Posterior cingulate gyrus (tissue), 11 donors: Measurements from ENCODE around the gene GPR153.

Experiments used
- DNase-seq, 10 donors: peaks; one replicate each; pipeline versions ENCODE4 v3.0.0 to v3.0.0-alpha.2; 2020 to 2021; ENCODE audit warnings: mixed read lengths in 3 of 10
- intact Hi-C: fragments of 100-400 bp; cut with DNase I; formaldehyde crosslinking; loops from one replicate; pipeline ENCODE4 v1.15.1; 2023

Gene GPR153

DNA sequence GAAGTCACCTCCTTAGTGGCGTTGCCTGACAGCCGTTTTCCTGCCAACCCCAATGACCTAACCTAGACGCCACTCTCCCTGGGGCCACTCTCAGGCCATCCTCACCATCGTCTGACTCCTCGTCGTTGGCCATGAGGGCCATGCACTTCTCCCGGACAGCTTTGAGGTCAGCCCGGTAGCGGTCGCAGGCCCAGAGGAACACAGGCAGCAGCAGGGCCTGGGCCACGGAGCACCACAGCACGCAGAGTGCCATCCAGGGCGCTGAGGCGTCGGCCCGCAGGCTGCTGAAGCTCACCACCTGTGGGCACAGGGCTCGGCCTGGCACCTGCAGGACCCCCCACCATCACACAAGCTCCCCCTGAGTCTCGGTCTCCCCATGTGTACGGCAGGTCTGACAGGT lies 9.7 kb downstream of the GPR153 start:
- peak in 2 of 10 donors; percentile 39 to 62 for DNase-seq
- intact Hi-C loops, result no loop called here

DNA sequence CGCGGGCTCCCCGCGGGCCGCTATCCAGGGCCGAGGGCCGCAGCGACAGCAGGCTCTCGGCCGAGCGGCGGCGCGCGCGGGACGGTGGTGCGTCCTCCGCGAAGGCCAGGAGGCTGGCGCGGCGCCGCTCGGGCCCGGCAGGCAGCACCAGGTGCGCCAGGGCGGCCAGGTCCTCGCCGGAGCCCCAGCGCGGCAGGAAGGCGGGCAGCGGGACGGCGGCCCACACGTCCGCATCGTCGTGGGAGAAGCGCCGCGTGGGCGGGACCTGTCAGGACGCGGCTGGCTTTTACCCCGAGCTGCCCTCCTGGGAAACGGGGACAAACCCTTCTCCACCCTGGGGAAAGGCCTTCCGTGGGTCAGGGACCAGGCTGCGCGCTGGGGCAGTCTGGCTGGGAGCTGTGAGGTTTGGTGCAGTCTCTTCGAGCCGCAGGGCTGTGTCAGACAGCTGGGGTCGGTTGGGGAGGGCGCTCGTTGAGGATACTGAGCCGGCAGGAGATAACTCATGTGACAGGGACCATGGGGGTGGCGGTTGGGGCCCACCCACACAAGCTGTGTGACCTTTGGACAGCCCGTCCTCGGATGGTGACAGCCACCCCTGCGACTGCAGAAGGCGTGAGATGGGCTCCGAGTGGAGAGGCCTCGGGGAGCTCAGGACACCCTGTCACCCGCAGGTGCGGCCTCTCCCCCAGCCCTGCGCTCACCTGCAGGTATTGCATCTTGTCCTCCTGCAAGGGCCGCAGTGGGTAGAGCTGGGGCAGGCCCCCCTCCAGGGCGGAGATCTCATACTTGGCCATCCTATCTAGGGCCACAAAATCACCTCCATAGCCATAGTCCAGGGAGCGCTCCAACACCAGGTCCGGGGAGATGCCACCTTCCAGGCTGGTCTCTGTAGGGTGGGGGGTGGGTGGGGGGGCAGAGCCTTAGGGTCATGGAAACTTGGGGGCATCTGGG lies 10.9 kb downstream of the GPR153 start:
- peak in 3 of 10 donors; percentile 27 to 80 (median 77) for DNase-seq
- intact Hi-C loops, result loop anchor here (5.0 to 10.0 kb wide), 2 partner anchors 92 to 185 kb away; no protein-coding TSS in a partner anchor

DNA sequence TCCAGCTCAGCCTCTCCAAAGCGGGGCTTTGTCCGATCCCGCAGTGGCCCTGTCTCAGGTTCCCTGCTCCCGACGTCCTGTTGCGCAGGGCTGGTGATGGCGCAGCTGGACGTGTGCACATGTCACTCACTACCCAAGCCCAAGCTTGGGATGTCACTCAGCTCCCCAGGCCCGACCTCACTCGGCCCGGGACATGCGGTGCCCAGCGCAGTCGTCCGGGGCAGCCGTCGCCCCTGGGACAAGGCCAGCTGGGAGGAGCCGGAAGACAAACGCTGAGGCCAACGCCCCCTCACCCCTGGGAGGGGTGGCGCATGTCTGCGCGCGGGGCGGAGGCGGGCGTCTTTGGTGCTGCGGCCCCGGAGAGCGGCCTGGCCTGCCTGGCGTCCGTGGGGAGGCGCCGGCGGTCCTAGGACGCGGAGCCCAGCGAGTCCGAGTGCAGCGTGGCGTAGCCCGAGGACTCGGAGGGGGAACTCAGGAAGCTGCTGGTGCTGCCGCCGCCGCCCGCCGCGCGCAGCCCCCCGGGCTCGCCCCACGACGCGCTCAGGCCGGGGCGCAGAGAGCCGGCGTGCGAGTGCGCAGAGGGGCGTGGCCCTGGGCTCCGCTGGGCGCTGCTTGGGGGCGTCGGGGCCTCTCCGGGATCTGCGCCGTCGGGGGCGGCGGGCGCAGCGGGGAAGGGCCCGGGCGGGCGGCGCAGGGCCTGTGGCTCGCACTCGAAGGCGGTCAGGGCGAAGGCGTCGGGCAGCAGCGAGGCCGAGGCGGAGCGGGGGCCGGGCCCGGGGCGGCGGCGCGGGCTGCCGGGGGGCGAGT lies 11.8 kb downstream of the GPR153 start:
- peak in 1 of 10 donors; percentile 83 for DNase-seq
- intact Hi-C loops, result loop anchor here (5.0 to 10.0 kb wide), 2 partner anchors 93 to 186 kb away; no protein-coding TSS in a partner anchor

DNA sequence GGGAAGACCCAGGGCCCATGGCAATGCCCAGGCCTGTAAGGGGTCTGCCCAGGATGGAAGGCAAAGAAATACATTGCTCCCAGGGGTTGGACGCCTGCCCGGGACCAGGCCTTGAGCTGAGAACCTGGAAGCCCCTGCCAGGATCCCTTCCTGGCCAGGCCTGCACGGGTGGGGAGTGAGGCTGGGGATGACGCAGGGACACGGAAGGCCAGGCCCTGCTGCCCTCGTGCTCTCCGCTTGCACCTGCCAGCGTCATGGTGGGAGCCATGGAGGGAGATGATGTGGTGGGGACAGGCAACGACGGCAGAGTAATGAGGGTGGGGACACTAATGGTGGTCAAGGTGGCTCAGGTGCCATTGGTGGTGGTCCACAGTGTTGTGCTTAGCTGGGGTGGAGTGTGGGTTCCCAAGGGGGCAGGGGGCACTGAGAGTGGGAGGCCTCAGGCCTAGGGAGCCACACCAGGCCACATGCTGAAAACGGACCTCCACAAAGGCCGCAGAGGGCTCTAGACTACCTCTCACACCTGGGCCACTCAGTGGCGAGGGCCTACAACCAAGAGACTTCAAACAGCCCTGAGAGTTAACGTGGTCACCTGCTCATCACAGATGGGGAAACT lies 12.6 kb downstream of the GPR153 start:
- peak in 1 of 10 donors; percentile 63 for DNase-seq
- intact Hi-C loops, result loop anchor here (5.0 to 10.0 kb wide), 2 partner anchors 94 to 187 kb away; no protein-coding TSS in a partner anchor

DNA sequence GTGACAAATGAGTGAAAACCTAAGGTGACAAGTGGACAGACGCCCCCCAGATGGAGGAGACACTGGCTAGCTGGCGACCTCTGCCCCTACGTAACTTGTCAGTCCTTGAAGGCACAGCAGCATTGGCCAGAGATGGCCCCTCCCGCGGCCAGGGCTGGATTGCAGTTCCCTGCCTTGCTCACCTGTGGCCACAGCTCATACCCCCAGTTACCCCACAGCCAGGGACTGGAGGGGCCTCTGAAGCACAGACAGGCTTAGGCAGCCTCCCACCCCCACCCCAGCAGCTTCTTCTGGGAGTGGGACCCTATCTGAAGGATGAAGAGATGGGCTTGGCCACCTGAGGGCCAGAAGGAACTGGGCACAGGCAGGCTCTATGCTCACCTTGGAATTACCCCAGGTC lies 13.2 kb downstream of the GPR153 start:
- intact Hi-C loops, result loop anchor here (5.0 to 10.0 kb wide), 2 partner anchors 95 to 187 kb away; no protein-coding TSS in a partner anchor
- DNase-seq, result no peak

DNA sequence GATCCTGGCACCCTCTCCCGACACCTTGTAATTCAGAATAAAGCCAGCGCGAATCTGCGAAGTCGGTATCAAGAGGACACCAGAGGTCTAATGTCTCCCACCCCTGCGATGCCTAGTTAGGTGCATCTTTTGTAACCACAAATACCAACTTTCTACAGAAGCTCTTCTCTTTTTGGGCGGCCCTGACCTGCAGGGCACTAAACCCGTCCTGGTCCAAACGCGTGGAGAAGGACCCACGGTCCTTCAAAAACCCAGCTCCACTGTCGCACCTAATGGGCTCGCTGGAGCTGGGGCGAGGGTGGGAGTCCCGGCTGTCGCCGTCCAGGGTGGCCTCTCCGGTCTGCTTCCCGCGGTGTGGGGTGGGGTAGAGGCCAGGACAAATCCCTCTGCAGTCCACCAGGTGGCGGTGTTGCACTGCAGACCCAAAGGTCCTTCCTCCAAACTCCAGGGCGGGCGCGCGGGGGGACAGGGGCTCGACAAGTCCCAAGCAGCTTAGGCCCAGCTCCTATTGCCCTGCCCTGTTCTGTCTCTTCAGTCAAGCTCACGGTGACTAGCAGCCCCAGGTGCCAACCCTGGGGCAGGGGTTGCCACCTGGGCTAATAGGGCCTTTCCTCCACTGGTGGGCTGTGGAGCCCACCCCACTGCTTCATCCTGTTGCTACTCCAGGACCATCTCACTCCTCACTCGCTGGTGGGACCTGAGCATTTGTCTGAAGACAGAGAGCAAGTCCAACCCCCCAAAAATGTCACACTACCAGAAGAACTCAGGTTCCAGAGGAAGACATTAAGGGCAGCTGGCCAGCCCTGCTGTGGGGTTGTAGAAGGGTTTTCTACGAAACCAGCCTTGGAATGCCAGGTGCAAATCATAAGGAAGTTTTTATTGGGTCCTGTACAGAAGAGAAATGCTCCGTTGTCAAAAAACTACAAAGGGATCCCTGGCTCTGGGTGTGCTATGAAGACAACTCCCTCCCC lies 14.1 kb downstream of the GPR153 start:
- DNase-seq, result peak; percentile 66 to 97 (median 84)
- intact Hi-C loops, result loop anchor here (1.0 to 10.0 kb wide), 3 partner anchors 96 to 188 kb away; no protein-coding TSS in a partner anchor

DNA sequence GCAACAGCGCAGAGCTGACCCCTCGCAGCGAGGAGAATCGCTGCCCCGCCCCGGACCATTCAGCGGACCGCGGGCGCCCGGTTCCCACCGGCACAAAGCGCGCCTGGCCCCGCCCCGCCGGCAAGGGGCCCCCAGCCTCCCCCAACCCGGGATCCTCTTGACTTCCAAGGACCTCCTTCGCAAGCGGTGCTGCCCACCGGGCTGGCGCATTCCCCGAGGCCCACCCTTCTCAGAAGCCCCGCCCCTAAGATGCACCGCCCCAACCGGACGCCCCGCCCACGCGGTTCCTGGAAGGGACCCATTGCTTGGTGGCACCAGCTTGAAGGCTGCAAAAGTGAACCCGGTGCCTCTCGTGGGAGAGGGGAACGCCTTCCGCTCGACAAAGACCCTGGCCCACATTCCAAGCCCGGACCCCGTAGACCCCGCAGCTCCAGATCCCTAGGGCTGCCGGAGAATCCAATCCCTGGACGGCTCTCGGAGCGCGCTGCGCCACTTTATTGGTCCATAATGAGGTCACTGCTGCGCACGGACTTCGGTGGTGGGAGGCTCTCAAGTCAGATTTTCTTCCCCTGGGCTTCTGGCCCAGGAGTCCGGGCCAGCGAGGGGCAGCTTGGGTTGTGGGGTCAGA lies 14.9 kb downstream of the GPR153 start:
- intact Hi-C loops, result loop anchor here (1.0 to 10.0 kb wide), 4 partner anchors 96 to 193 kb away; no protein-coding TSS in a partner anchor
- no peak for DNase-seq

DNA sequence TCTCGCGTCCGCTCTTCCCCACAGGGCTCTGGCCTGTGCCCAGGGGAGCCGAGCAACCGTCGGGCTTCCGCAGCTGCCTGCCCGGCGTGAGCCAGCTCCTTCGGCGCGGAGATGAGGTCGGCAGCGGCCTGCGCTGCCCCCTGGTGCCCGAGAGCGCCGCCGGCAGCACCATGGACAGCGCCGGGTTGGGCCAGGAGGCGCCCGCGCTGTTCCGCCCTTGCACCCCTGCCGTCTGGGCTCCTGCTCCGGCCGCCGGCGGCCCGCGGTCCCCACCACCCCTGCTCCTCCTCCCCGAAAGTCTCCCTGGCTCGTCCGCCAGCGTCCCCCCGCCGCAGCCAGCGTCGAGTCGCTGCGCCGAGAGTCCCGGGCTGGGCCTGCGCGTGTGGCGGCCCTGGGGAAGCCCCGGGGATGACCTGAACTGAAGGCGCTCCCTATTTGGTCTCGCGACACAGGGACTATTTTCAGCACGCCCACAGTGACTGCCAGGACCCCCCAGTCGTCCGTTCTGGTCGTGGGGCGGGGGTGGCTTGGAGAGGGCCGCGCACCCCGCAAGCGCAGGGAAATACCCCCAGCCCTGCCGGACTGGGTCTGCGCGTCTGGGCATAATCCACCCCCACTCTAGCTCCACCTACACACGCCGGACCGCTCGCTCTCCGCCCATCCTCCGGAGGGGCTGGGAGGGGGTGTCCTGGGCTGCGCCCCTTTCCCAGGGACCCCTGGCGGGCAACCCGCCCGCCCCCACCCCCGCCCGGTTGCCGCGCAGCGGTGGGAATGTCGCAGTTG lies 15.6 kb downstream of the GPR153 start:
- intact Hi-C loops, result loop anchor here (2.0 to 10.0 kb wide), 3 partner anchors 97 to 192 kb away; no protein-coding TSS in a partner anchor
- peak in 8 of 10 donors; percentile 49 to 95 (median 60) for DNase-seq

DNA sequence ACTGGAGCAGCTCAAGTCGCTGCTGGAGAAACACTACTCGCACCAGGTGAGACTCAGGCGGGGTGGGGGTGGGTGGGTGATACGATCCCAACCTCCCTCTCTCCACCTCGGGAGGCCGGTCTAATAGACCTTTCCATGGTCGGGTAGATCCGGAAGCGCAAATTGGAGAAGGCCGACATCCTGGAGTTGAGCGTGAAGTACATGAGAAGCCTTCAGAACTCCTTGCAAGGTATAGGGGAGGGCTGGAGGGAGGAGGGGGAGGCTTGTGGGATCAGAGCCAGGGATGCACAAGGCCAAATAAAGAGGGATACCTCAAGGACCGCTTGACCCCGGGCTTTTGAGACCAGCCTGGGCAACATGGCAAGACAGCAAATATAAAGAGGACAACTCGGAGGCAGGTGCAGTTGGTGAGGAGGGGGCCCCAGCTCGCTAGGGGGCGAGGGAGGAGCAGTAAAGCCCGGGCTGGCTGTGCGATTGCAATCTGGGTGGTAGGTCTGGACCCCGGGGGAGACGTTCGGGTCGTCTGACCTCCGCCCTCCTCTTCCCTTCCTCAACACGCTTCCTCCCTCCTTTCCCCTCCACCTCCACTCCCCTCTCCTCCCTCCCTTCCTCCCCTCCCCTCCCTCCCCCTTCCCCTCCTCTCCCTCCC lies 16.4 kb downstream of the GPR153 start:
- no peak for DNase-seq
- intact Hi-C loops, result loop anchor here (2.0 to 10.0 kb wide), 3 partner anchors 98 to 192 kb away; no protein-coding TSS in a partner anchor

DNA sequence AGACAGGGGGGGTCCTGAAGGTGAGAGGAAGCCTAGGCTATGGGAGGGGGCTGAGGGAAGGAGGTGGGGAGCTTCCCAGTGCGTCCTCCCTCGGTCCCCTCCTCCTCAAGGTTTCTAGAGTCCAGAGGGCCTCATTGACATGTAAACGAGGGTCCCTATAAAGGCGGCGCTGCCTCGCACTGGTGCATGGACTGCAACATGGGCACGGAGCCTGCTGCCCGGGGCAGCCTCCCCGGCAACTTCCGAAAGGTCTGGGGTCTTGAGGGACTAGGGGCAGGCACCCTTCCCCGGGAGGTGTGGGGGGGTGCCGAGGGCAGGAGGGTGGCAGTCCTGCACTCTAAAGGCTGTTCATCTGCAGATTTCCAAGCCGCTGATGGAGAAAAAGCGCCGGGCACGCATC lies 16.9 kb downstream of the GPR153 start, which contains the start of gene HES3:
HES3 (plus strand) TSS at position 187 of the 400 bp plus-strand sequence; CDS start at position 374, 187 bp downstream.
- intact Hi-C loops, result loop anchor here (2.0 to 10.0 kb wide), 2 partner anchors 191 kb away; no protein-coding TSS in a partner anchor
- no peak for DNase-seq

DNA sequence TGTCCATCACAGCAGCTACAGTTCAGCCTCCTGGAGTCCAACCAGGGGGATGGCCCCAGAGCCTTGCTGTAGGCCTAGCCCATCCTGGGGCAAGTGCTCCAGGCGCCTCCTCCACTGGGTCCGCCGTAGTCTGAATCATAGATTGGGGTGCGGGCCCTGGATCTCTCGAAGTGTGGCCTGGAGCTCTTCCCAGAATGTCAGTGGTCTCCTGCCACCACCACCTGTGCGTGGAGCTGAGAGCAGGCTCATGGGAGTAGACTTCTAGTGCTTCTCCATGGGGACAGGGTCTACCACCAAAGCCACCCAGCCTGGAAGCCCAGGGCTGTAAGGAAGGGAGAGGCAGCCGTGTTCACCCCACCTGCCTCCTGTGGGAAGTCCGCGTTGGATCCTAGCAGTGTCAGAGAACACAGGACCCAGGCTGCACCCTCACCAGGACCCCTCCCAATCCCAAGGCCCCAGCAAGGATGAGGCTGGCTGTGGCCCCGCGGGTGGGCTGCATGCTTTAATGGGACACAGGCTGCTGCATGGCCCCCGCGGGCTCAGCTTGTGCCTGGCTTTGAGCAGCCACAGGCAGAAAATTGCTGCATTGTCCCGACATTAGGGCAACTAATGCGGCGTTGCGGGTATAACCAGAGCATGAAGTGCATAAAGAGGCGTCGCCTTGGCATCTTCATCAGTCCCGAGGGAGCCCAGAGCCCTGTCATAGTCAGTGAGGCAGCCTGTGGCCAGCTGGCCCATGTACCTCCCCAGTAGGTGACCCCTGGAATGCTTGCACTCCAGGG lies 17.7 kb downstream of the GPR153 start:
- no peak for DNase-seq
- intact Hi-C loops, result loop anchor here (10.0 kb wide), 1 partner anchor 192 kb away; no protein-coding TSS in a partner anchor

DNA sequence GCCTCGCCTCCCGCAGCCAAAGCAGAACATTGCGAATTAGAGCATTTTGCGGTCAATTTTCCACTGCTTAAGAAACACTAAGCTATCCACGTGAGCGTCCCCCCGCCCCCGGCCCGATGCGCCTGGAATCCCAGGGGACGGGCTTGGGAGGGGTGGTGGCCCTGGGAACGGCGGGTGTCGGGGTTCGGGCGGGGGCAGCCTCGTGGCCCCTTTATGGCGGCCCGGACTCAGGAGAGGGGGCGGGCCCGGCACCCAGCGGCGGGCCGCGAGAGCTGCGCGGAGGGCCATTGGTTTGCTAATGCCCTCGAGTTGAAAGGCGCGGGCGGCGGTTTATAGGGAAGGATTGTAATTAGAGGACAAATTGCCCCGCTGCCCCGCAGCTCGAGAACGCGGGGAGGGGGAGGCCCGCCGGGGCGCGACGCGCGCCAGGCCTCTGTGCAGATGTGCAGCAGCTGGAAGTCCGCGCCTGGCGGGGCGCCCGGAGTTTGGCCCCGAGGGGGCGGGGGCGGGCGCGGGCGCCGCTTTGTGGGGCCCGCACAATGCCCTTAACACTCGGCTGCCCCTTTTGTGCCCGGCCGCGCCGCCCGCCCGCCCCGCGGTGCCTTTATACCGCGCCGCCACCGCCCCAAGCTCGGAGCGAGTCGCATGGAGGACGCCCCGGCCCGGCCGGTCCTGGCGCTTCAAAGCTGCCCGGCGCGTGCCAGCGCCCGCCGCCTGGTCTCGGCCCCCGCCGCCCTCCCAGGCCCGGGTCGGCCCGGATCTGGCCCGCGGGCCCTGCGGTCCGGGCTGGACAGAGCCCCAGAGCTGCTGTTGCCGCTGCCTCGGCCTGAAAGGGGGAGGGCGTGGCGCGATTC lies 18.8 kb downstream of the GPR153 start:
- DNase-seq, result peak in 1 of 10 donors; percentile 60
- intact Hi-C loops, result loop anchor here (10.0 kb wide), 1 partner anchor 193 kb away; no protein-coding TSS in a partner anchor

DNA sequence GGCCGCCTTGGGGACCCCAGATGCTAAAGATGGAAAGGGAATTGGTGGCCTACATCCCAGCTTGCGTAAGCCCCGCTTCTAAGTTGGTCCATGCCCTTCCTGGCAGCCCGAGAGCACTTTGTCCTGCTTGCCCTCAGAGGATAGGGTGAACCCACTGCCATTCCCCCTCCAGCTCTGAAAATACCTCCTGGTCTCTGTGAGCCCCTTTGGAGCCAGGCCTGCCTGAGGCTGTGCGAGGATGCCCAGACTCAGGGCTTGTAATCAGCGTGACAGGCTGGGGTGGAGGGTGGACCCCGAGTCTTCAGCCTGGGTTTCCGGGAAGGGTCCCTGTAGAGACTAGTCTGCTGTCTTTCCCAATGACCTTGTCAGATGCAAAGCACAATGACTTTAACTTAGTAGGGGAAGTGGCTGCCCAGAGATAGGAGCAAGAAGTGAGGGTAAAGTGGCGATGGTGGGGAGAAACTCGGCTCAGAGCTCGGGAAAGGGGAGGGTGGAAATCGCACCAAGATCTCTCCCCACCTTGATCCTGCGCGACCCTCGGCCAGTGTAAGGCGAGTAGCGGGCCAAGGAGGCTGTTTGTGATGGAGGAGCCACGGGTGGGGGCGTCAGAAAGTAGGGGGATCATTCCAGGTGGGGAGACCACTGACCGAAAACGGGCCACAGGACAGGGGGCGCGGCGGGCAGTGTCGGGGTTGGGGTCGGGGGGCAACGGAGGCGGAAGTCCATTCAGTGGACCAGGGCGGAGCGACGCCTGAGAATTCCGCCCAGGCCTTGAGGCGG lies 19.6 kb downstream of the GPR153 start:
- intact Hi-C loops, result loop anchor here (10.0 kb wide), 1 partner anchor 194 kb away; no protein-coding TSS in a partner anchor
- DNase-seq, result peak in 1 of 10 donors; percentile 59
